CD14-positive monocyte (primary cell): ENCODE data around the gene HCN4. TPM values are rescaled to one million over a fixed set of nuclear protein-coding genes. Genes with fewer than 3 reads are reported as not detected.

Source experiments
- DNase-seq, 3 donors: peaks; one replicate each; pipeline ENCODE4 v3.0.0-alpha.2; 2011 to 2022
- H2AFZ ChIP-seq: 2 replicates; pipeline ENCODE4 v1.6.0; 2012; ENCODE audit warnings: mild to moderate bottlenecking, low read depth, low read length, inconsistent platforms; ENCODE audit not compliant: insufficient read depth, poor library complexity, severe bottlenecking
- H3K27ac ChIP-seq, 2 donors: 1 replicate in 1 of 2; 2 replicates in 1 of 2; pipeline ENCODE4 v1.5.1; 2012 to 2013; ENCODE audit warnings: low read length in 2 of 2, control low read depth in 1 of 2, inconsistent platforms in 1 of 2, low read depth in 1 of 2, mild to moderate bottlenecking in 1 of 2
- H3K27me3 ChIP-seq, 2 donors: one replicate each; pipeline versions ENCODE4 v1.6.0 to v1.6.1; 2011 to 2013; ENCODE audit warnings: low read length in 2 of 2; ENCODE audit not compliant: control insufficient read depth in 2 of 2, insufficient read depth in 2 of 2
- H3K36me3 ChIP-seq, 2 donors: replicated peaks in 1 of 2; 1 replicate in 1 of 2; 2 replicates in 1 of 2; pipeline versions ENCODE4 v1.5.1 to v1.6.1; 2012 to 2013; ENCODE audit warnings: low read length in 2 of 2, control low read depth in 1 of 2, inconsistent platforms in 1 of 2, mild to moderate bottlenecking in 1 of 2; ENCODE audit not compliant: insufficient read depth in 2 of 2, control insufficient read depth in 1 of 2
- H3K4me1 ChIP-seq, 2 donors: 1 replicate in 1 of 2; 2 replicates in 1 of 2; pipeline versions ENCODE4 v1.5.1 to v1.6.1; 2012 to 2013; ENCODE audit warnings: low read length in 2 of 2, control low read depth in 1 of 2, inconsistent platforms in 1 of 2, mild to moderate bottlenecking in 1 of 2, moderate library complexity in 1 of 2; ENCODE audit not compliant: insufficient read depth in 2 of 2, control insufficient read depth in 1 of 2
- H3K4me2 ChIP-seq: replicated peaks from 2 replicates; pipeline ENCODE3; 2012; ENCODE audit warnings: low read length, moderate library complexity, mild to moderate bottlenecking; ENCODE audit not compliant: poor library complexity, severe bottlenecking; ENCODE audit errors: extremely low read depth
- H3K4me3 ChIP-seq, 3 experiments: fragments of 200-600 bp in 1 of 3; sonication (generic) in 1 of 3; replicated peaks in 1 of 3; 1 replicate in 2 of 3; 2 replicates in 1 of 3; pipeline ENCODE4 v1.5.1; 2011 to 2013; ENCODE audit warnings: low read length in 3 of 3, mild to moderate bottlenecking in 3 of 3, control low read depth in 2 of 3, low read depth in 2 of 3, inconsistent platforms in 1 of 3, moderate library complexity in 1 of 3
- H3K79me2 ChIP-seq: 2 replicates; pipeline ENCODE4 v1.6.0; 2012; ENCODE audit warnings: mild to moderate bottlenecking, control low read depth, inconsistent platforms, low read length, moderate library complexity; ENCODE audit not compliant: insufficient read depth
- H3K9ac ChIP-seq: 2 replicates; pipeline ENCODE4 v1.6.0; 2017; ENCODE audit warnings: low read length, mild to moderate bottlenecking; ENCODE audit not compliant: insufficient read depth, poor library complexity, severe bottlenecking
- H3K9me3 ChIP-seq, 2 donors: replicated peaks in 1 of 2; 1 replicate in 1 of 2; 2 replicates in 1 of 2; pipeline versions ENCODE4 v1.5.1 to v1.6.1; 2012 to 2013; ENCODE audit warnings: low read length in 2 of 2, control low read depth in 1 of 2; ENCODE audit not compliant: control insufficient read depth in 1 of 2, insufficient read depth in 1 of 2
- H4K20me1 ChIP-seq: 2 replicates; pipeline ENCODE4 v1.6.0; 2012; ENCODE audit warnings: mild to moderate bottlenecking, low read length, control low read depth, moderate library complexity; ENCODE audit not compliant: insufficient read depth
- H3K27ac Mint-ChIP-seq, 7 donors: one replicate each; pipeline ENCODE4 v1.8.0; 2020; ENCODE audit warnings: mild to moderate bottlenecking in 7 of 7, mixed read lengths in 7 of 7, moderate library complexity in 6 of 7, inconsistent platforms in 2 of 7
- H3K27me3 Mint-ChIP-seq, 3 donors: one replicate each; pipeline ENCODE4 v1.8.0; 2021 to 2022; ENCODE audit warnings: low read depth in 3 of 3, mild to moderate bottlenecking in 3 of 3, mixed read lengths in 3 of 3, moderate library complexity in 3 of 3, inconsistent platforms in 1 of 3
- H3K36me3 Mint-ChIP-seq, 2 donors: one replicate each; pipeline ENCODE4 v1.8.0; 2020; ENCODE audit warnings: mixed read lengths in 2 of 2, inconsistent platforms in 1 of 2, mild to moderate bottlenecking in 1 of 2
- H3K4me1 Mint-ChIP-seq: one replicate; pipeline ENCODE4 v1.8.0; 2020; ENCODE audit warnings: mild to moderate bottlenecking, mixed read lengths
- H3K4me3 Mint-ChIP-seq, 2 donors: one replicate each; pipeline ENCODE4 v1.8.0; 2020; ENCODE audit warnings: mild to moderate bottlenecking in 2 of 2, mixed read lengths in 2 of 2, moderate library complexity in 1 of 2
- H3K9me3 Mint-ChIP-seq, 7 donors: one replicate each; pipeline ENCODE4 v1.8.0; 2020 to 2022; ENCODE audit warnings: mixed read lengths in 7 of 7, mild to moderate bottlenecking in 6 of 7, moderate library complexity in 6 of 7, inconsistent platforms in 2 of 7
- CTCF ChIP-seq: fragments of 200-600 bp; IDR thresholded peaks from one replicate; pipeline ENCODE4 v1.8.0; 2022; ENCODE audit warnings: antibody characterized with exemption, mild to moderate bottlenecking
- WGBS: methylation state at CpG from one replicate; pipeline ENCODE4 v1.1.5; 2013; ENCODE audit warnings: missing lambda C conversion rate; ENCODE audit not compliant: insufficient coverage; 5-methylcytosine and 5-hydroxymethylcytosine counted together
- intact Hi-C, 2 donors: fragments of 100-400 bp; cut with micrococcal nuclease; formaldehyde crosslinking; loops; one replicate each; pipeline versions ENCODE4 v1.15.0 to v1.15.1; 2023
- polyA plus RNA-seq, 3 donors: library from polyadenylated mRNA; depleted of rRNA in 1 of 3; unstranded in 2 of 3; stranded (reverse) in 1 of 3; fragments of 300-500 nt in 2 of 3; fragments of >200 nt in 1 of 3; fragmentation: Illumina TruSeq in 2 of 3; gene quantifications; 1 replicate in 2 of 3; 2 replicates in 1 of 3; pipeline ENCODE4 v1.2.3, GENCODE V29; 2012 to 2021

Gene HCN4
- polyA plus RNA-seq, 3 donors: not detected

DNA sequence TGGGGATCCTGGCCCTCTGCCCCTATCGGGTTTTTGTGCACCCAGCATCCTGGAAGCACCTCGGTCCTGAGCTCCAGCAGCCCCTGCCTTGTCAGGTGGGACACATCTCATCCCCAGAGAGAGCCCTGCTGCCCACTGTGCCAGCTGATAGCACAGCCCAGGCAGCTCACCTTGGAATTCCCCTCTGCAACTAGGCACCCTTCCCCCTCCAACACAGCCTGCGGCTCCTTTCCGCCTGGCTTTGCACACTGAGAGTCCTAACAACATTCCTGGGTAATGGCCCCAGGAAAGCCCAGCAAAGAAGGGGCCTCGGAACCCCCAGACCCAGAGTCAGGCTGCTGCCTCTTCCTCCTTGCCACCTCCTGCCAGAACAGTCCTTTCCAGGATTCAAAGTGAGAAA, 5.9 kb downstream of the HCN4 start:
- no peaks in the 10 kb centered on the region for H3K36me3 Mint-ChIP-seq

GRCh38 chr15:73361337-73361736, 7.4 kb downstream of the HCN4 start:
- peaks cover 10 to 45% of the 10 kb centered on the region in 2 donors for H3K27me3 ChIP-seq
- 79% methylated on average over 7 of the region's 7 CpGs for WGBS
- H3K4me3 Mint-ChIP-seq: no peak overlapping the region
- no peaks in the 10 kb centered on the region for H3K36me3 Mint-ChIP-seq
- H3K4me1 Mint-ChIP-seq: no peaks in the 10 kb centered on the region
- DNase-seq: no peak
- H2AFZ ChIP-seq: no peak overlapping the region
- intact Hi-C loops: no loop called here
- H3K9me3 Mint-ChIP-seq: no peaks in the 10 kb centered on the region
- no peaks in the 10 kb centered on the region for H3K79me2 ChIP-seq
- H3K4me3 ChIP-seq: no peak overlapping the region
- no peaks in the 10 kb centered on the region for H4K20me1 ChIP-seq
- no peaks in the 10 kb centered on the region for H3K9me3 ChIP-seq
- no peaks in the 10 kb centered on the region for H3K4me1 ChIP-seq
- H3K4me2 ChIP-seq: no peak overlapping the region
- no peak for TF ChIP-seq CTCF
- peaks cover 49 to 73% (median 54%) of the 10 kb centered on the region in 3 donors for H3K27me3 Mint-ChIP-seq
- no peak overlapping the region for H3K27ac Mint-ChIP-seq
- H3K27ac ChIP-seq: no peak overlapping the region
- H3K36me3 ChIP-seq: no peaks in the 10 kb centered on the region
- no peak overlapping the region for H3K9ac ChIP-seq

More for the DNA sequence above, 5.9 kb downstream of the HCN4 start:
- no peak overlapping the region for H3K27ac ChIP-seq
- DNase-seq: no peak
- no peaks in the 10 kb centered on the region for H3K9me3 ChIP-seq
- H3K4me1 ChIP-seq: no peaks in the 10 kb centered on the region
- no peaks in the 10 kb centered on the region for H3K4me1 Mint-ChIP-seq
- H3K36me3 ChIP-seq: no peaks in the 10 kb centered on the region
- WGBS: 81% methylated on average over 4 of the region's 5 CpGs
- H3K4me3 ChIP-seq: no peak overlapping the region
- no peak for TF ChIP-seq CTCF
- peaks cover 52 to 75% (median 53%) of the 10 kb centered on the region in 3 donors for H3K27me3 Mint-ChIP-seq
- H3K79me2 ChIP-seq: no peaks in the 10 kb centered on the region
- H3K4me3 Mint-ChIP-seq: no peak overlapping the region
- peaks cover 21 to 50% of the 10 kb centered on the region in 2 donors for H3K27me3 ChIP-seq
- H3K27ac Mint-ChIP-seq: no peak overlapping the region
- no peak overlapping the region for H3K4me2 ChIP-seq
- no peak overlapping the region for H2AFZ ChIP-seq
- intact Hi-C loops: no loop called here
- peaks cover 0 to 2% (median 0%) of the 10 kb centered on the region in 7 donors for H3K9me3 Mint-ChIP-seq
- no peak overlapping the region for H3K9ac ChIP-seq
- no peaks in the 10 kb centered on the region for H4K20me1 ChIP-seq
